Hematopoietic multipotent progenitor cell treated with erythropoietin and hydrocortisone succinate and interleukin-3 and kit ligand, for 17 days (in vitro differentiated cells): ENCODE measurements around the gene ALMS1.
"Not testable (repeated sequence)": the region's sequence is repeated elsewhere in the genome, so short reads cannot be mapped to it uniquely, and the experiment has no call there.

Experiments used
- DNase-seq: peaks from one replicate; pipeline ENCODE4 v3.0.0-alpha.2; 2015; ENCODE audit warnings: low spot score

ALMS1 gene

DNA sequence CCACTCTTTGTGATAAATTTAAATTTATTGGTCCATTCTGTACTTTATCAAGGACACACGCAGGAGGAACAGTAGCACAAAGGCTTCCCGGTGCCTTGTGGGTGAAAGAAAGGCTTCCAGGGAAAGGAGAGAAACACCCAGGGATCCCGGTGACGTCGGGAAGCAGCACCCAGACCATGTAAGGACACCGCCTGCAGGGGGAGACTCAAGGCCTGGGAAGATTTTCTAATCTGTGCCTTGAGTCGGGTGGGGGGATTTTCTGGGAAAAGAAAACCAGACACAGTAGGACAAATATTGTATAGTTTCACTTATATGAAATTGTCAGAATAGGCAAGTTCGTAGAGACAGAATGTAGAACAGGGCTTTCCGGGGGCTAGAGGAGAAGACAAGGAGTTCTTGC, 239.0 kb downstream of the ALMS1 start:
- not testable (repeated sequence) for DNase-seq

- not testable (repeated sequence) for DNase-seq
Measured at GRCh38 chr2:73626237-73626636, 240.6 kb downstream of the ALMS1 start.

DNA sequence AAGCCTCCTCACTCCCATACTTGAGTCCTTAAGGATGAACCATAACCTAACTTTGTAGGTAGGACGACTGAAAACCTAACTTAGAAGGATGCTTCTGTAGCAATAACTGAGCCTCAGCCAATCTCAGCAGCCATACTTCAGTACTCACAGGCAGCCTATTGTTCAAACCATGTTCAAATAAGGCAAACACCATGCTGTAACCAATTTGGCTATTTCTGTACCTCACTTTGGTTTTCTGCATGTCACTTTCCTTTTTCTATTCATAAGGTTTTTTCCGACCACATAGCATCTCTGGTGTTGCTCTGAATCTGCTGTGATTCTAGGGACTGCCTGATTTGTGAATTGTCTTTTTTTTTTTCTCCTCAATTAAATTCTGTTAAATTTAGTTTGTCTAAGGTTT, 242.9 kb downstream of the ALMS1 start:
- not testable (repeated sequence) for DNase-seq

DNA sequence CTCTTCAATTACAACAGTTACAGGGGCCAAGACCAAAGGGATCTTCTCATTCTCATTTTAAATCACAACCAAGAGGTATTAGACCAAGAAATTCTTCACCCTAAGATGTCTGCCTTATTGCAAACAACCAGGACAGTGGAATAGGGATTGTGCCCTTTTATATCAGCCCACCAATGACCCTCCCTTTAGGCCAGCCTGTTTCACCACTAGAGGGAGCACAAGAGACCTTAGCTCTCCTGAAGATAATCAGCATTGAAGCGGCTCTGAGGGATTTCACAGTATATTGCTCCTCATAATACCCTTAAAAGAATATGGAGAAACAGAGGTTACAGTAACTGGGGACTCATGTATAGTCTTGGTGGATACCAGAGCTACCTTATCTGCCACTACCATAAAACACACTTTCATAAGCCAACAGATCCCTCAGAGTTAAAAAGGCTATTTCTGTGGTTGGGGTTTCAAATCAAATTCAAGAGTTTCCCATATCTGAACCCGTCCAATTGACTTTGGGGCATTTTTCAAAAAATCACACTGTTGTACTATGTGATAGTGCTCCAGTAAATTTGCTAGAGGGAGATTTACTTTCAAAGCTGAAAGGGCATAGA, 245.1 kb downstream of the ALMS1 start:
- peak; percentile 34 for DNase-seq

DNA sequence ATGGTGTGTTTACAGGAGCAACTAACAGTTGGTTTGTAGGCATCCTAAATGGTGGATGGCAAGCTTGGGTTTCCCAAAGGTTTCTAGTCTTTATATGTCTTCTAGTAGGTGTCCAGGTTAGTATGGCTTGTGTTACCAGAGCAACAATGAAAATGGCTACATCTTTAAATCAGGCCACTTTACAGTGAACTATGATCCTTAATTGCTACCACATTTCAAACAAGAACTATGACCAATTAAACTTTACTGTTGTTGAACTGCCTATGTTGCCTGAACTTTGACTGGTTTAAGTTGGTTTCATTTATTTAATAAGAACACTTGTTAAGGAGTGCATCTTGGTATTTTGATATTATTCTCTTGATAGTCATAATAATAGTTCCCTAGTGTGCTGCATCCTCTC, 251.3 kb downstream of the ALMS1 start:
- DNase-seq = not testable (repeated sequence)

GRCh38 chr2:73638429-73638828, 252.8 kb downstream of the ALMS1 start:
- no peak for DNase-seq

DNA sequence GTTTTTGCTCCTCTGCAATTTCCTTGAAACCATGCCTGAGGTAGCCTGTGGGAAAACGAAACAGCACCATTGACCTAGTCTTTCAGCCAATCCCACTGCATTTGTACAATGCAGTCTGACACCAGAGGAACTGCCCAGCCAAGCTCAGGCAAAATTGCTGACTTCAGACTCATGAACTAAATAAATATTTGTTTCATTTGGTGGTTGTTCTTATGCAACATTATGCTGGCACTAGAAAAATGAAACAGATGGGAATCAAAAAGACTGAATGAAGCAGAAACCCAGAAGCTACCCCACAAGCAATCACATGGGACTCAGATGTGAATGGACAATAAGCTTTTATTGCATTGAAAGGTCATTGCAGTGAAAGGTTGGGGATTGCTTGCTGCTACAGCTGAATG, 254.9 kb downstream of the ALMS1 start:
- no peak for DNase-seq

GRCh38 chr2:73640946-73641766, 255.5 kb downstream of the ALMS1 start:
- no peak for DNase-seq

GRCh38 chr2:73641767-73642062, 256.1 kb downstream of the ALMS1 start:
- no peak for DNase-seq

GRCh38 chr2:73642338-73643018, 256.8 kb downstream of the ALMS1 start, which contains the start of gene NAT8:
TSS of gene NAT8 (minus strand) at chr2:73642422. CDS start at chr2:73641628, 794 bp downstream.
- DNase-seq = no peak

- DNase-seq = not testable (repeated sequence)
Measured at GRCh38 chr2:73647690-73648089, 262.1 kb downstream of the ALMS1 start.

- DNase-seq = no peak
Measured at GRCh38 chr2:73651591-73652230, 266.1 kb downstream of the ALMS1 start.

GRCh38 chr2:73652348-73652747, 266.7 kb downstream of the ALMS1 start:
- no peak for DNase-seq

DNA sequence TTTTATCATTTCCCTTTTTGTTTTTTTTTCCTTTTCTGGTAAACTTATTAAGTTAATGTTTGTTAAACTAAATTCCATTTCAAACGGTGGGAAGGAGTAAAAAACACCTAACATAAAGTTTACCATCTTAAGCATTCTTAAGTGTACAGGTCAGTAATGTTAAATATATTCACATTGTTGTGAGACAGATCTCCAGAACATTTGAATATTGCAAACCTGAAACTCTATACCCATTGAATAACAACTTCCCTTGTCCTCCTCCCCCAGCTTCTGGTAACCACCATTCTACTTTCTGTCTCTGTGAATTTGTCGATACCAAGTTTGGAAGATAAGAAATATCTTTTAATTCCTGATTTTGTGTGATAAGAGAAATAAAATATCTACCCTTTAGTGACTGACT, 268.5 kb downstream of the ALMS1 start:
- DNase-seq = no peak
